Suprapubic skin (tissue), 3 donors: ENCODE data around the gene GPD2.

Source experiments
- POLR2AphosphoS5 ChIP-seq, 3 donors: sonication (generic); formaldehyde crosslinking; IDR thresholded peaks; one replicate each; pipeline ENCODE4 v1.6.1; 2017; ENCODE audit warnings: antibody characterized with exemption in 3 of 3
- TF ChIP-seq, protein P1 (sequence below), 2 donors: fragments of 200-600 bp in 1 of 2; fragments of 450-650 bp in 1 of 2; sonication (generic) in 1 of 2; IDR thresholded peaks; one replicate each; pipeline ENCODE4 v1.5.1; 2016 to 2019; ENCODE audit warnings: antibody characterized with exemption in 2 of 2, mild to moderate bottlenecking in 1 of 2, moderate library complexity in 1 of 2

DNA sequence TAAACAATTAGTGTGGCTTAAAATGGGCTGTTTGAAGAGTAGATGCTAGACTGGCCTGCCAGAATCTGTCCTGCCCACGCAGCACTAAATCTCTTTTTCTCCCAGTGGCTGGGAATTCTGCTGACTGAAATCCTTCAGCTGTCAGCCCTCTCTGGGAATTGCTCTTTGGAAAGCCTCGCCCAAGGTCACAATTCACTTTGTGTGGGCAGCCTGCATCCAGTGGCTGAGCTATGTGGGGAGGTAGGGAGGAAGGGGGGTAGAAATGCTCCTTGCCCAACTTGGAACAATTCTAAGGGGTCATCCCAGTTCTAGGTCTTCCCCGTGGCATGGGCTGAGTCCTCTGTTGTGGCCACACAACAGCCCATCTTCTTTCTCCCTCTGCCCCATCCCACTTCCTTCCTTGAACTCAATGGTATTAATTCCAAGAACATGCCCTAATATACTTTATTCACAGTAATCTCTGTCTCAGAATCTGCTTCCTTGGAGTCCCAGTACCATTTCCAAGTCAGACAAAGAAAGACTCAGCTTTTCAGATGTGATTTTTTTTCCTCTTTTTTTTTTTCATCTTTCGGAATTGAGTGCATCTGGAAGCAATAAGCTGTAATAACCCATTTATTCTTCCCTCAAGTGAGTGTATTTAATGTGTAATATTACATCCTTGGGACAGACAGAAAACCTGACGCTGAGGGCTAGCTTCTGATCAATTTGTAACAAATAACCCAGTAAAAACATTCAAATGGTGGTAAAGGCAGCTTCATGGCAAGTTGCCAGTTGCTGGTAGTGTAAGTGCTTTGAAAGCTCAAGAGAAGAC is 189.4 kb downstream of the GPD2 start:
- TF ChIP-seq, protein P1, sequence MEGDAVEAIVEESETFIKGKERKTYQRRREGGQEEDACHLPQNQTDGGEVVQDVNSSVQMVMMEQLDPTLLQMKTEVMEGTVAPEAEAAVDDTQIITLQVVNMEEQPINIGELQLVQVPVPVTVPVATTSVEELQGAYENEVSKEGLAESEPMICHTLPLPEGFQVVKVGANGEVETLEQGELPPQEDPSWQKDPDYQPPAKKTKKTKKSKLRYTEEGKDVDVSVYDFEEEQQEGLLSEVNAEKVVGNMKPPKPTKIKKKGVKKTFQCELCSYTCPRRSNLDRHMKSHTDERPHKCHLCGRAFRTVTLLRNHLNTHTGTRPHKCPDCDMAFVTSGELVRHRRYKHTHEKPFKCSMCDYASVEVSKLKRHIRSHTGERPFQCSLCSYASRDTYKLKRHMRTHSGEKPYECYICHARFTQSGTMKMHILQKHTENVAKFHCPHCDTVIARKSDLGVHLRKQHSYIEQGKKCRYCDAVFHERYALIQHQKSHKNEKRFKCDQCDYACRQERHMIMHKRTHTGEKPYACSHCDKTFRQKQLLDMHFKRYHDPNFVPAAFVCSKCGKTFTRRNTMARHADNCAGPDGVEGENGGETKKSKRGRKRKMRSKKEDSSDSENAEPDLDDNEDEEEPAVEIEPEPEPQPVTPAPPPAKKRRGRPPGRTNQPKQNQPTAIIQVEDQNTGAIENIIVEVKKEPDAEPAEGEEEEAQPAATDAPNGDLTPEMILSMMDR (IDR thresholded peaks at IDR 0.05): no peak
- no peak for TF ChIP-seq POLR2AphosphoS5 (IDR thresholded peaks at IDR 0.05)
